CD4-positive, alpha-beta T cell (primary cell): ENCODE results near the gene CIB4. TPM values are rescaled to one million over a fixed set of nuclear protein-coding genes. Genes with fewer than 3 reads are reported as not detected.

Experiments used
- ATAC-seq: fragments of 200-7000 bp; cut with Tn5 transposase; one replicate; pipeline ENCODE4 v1.10.0; 2022; ENCODE audit warnings: mild to moderate bottlenecking; ENCODE audit not compliant: poor library complexity
- CTCF ChIA-PET: fragments of 350-600 bp; sonication (Branson Sonifier 250); formaldehyde crosslinking; loops from one replicate; lab custom pipeline; 2021; ENCODE audit warnings: antibody characterized with exemption, inconsistent platforms; lab: Charles Lee
- POLR2A ChIA-PET: fragments of 350-600 bp; sonication (Branson Sonifier 250); formaldehyde crosslinking; loops from one replicate; lab custom pipeline; 2021; ENCODE audit warnings: antibody characterized with exemption, inconsistent platforms; lab: Charles Lee
- DNase-seq, 14 experiments: peaks; one replicate each; pipeline ENCODE4 v3.0.0-alpha.2; 2013 to 2020; ENCODE audit warnings: mixed read lengths in 2 of 14
- H3K27ac ChIP-seq, 2 donors: one replicate each; pipeline versions ENCODE4 v1.5.1 to v1.7.0; 2013; ENCODE audit warnings: low read length in 2 of 2, low read depth in 1 of 2, mild to moderate bottlenecking in 1 of 2
- H3K27me3 ChIP-seq, 2 experiments: 1 replicate in 1 of 2; 2 replicates in 1 of 2; pipeline versions ENCODE4 v1.6.1 to v1.7.0; 2013; ENCODE audit warnings: low read length in 2 of 2, control low read depth in 1 of 2, mild to moderate bottlenecking in 1 of 2, moderate library complexity in 1 of 2; ENCODE audit not compliant: insufficient read depth in 2 of 2, control insufficient read depth in 1 of 2
- H3K36me3 ChIP-seq: one replicate; pipeline ENCODE4 v1.6.1; 2013; ENCODE audit warnings: low read length, control low read depth; ENCODE audit not compliant: insufficient read depth
- H3K4me1 ChIP-seq: one replicate; pipeline ENCODE4 v1.6.1; 2013; ENCODE audit warnings: low read length, control low read depth; ENCODE audit not compliant: insufficient read depth
- H3K4me3 ChIP-seq: one replicate; pipeline ENCODE4 v1.5.1; 2013; ENCODE audit warnings: mild to moderate bottlenecking, low read length, moderate library complexity
- H3K9me3 ChIP-seq, 2 experiments: 1 replicate in 1 of 2; 2 replicates in 1 of 2; pipeline versions ENCODE4 v1.6.1 to v1.7.0; 2013; ENCODE audit warnings: low read length in 2 of 2, mild to moderate bottlenecking in 2 of 2, control low read depth in 1 of 2, moderate library complexity in 1 of 2; ENCODE audit not compliant: control insufficient read depth in 1 of 2, insufficient read depth in 1 of 2
- H3K27ac Mint-ChIP-seq: one replicate; pipeline ENCODE4 v1.8.0; 2020; ENCODE audit warnings: mixed read lengths
- H3K27me3 Mint-ChIP-seq: one replicate; pipeline ENCODE4 v1.8.0; 2021; ENCODE audit warnings: mixed read lengths
- H3K36me3 Mint-ChIP-seq: one replicate; pipeline ENCODE4 v1.8.0; 2021; ENCODE audit warnings: low read depth, mixed read lengths
- H3K4me1 Mint-ChIP-seq: one replicate; pipeline ENCODE4 v1.8.0; 2021; ENCODE audit warnings: low read depth, mixed read lengths
- H3K4me3 Mint-ChIP-seq: one replicate; pipeline ENCODE4 v1.8.0; 2020; ENCODE audit warnings: mild to moderate bottlenecking, mixed read lengths
- H3K9me3 Mint-ChIP-seq: one replicate; pipeline ENCODE4 v1.8.0; 2020; ENCODE audit warnings: mixed read lengths
- intact Hi-C, 2 experiments: fragments of 100-400 bp; cut with DNase I in 1 of 2; cut with micrococcal nuclease in 1 of 2; formaldehyde crosslinking; loops; one replicate each; pipeline versions ENCODE4 v1.15.1 to v1.9.0; 2023 to 2025; cut with DNase I, micrococcal nuclease
- total RNA-seq, 174 experiments: library from RNA in 2 of 174; stranded (reverse) in 2 of 174; gene quantifications; one replicate each; pipeline ENCODE4 v1.2.3 and lab custom pipeline; 2021 to 2026
- TF ChIP-seq, protein P1 (sequence below): fragments of 200-600 bp; IDR thresholded peaks from one replicate; pipeline ENCODE4 v1.8.0; 2022; ENCODE audit warnings: antibody characterized with exemption, mild to moderate bottlenecking

The CIB4 gene
- total RNA-seq, 2 experiments from 2014 or later: not detected

DNA sequence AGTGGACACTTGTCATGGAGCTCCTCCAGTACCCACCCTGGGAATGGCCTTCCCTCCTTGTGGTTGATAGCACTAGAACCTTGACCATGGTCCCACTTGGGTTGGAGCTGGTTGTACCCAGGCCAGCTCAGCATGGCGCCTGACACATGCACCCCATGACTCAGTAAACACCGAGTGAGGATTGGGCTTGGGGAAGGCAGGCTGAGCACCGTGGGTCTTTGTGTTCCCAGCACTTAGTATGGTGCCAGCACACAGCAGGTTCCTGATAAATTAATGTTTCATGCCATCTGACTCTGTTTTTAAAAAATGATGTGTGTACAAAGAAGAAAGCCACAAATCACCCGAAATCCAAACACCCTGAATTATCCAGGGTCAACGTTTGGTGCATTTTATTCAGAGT, 69.8 kb downstream of the CIB4 start:
- Mint-ChIP-seq H3K4me3 (no peak overlapping the region), H3K9me3 (no peaks in the 10 kb centered on the region), H3K36me3 (no peaks in the 10 kb centered on the region), H3K4me1 (no peaks in the 10 kb centered on the region), H3K27me3 (peaks cover 32% of the 10 kb centered on the region), H3K27ac (no peak overlapping the region)
- Histone ChIP-seq H3K27me3 (peaks cover 2 to 3% of the 10 kb centered on the region in 2 experiments), H3K36me3 (no peaks in the 10 kb centered on the region), H3K4me1 (no peaks in the 10 kb centered on the region), H3K4me3 (no peak overlapping the region), H3K9me3 (no peaks in the 10 kb centered on the region), H3K27ac (no peak overlapping the region)
- ChIA-PET POLR2A (no interaction called here), CTCF (no interaction called here)
- intact Hi-C loops: loop anchor here in 1 of 2 experiments (10.0 kb wide), 2 partner anchors 337 to 487 kb away; no protein-coding TSS in a partner anchor
- TF ChIP-seq, protein P1, sequence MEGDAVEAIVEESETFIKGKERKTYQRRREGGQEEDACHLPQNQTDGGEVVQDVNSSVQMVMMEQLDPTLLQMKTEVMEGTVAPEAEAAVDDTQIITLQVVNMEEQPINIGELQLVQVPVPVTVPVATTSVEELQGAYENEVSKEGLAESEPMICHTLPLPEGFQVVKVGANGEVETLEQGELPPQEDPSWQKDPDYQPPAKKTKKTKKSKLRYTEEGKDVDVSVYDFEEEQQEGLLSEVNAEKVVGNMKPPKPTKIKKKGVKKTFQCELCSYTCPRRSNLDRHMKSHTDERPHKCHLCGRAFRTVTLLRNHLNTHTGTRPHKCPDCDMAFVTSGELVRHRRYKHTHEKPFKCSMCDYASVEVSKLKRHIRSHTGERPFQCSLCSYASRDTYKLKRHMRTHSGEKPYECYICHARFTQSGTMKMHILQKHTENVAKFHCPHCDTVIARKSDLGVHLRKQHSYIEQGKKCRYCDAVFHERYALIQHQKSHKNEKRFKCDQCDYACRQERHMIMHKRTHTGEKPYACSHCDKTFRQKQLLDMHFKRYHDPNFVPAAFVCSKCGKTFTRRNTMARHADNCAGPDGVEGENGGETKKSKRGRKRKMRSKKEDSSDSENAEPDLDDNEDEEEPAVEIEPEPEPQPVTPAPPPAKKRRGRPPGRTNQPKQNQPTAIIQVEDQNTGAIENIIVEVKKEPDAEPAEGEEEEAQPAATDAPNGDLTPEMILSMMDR: no peak
- ATAC-seq (no peak), DNase-seq (peak in 1 of 14 experiments; percentile 12)

DNA sequence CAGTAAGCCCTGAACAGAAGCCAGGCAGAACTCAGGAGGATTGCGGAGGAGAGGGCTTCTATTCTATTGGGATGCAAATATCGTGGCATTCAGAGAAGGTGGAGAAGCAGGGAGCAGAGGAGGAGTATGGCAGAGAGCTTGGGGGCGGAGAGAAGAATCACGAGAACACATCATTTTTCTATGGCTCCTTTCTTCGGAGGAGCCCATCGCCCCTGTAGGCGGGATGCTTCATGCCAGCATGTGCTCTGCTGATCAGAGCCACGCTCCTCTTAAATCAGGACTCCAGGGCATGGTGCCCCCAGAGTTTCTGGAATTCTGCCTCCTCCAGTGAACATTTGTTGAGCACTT, 71.1 kb downstream of the CIB4 start:
- Mint-ChIP-seq H3K27ac (no peak overlapping the region), H3K9me3 (no peaks in the 10 kb centered on the region), H3K27me3 (peaks cover 44% of the 10 kb centered on the region), H3K36me3 (no peaks in the 10 kb centered on the region), H3K4me3 (no peak overlapping the region), H3K4me1 (no peaks in the 10 kb centered on the region)
- ATAC-seq: no peak
- intact Hi-C loops: loop anchor here in 1 of 2 experiments (10.0 kb wide), 2 partner anchors 335 to 485 kb away; no protein-coding TSS in a partner anchor
- POLR2A ChIA-PET: no interaction called here
- CTCF ChIA-PET: no interaction called here
- H3K9me3 ChIP-seq: no peaks in the 10 kb centered on the region
- TF ChIP-seq, protein P1: no peak
- H3K4me1 ChIP-seq: no peaks in the 10 kb centered on the region
- H3K36me3 ChIP-seq: no peaks in the 10 kb centered on the region
- H3K27me3 ChIP-seq: peaks cover 0 to 3% of the 10 kb centered on the region in 2 experiments
- H3K27ac ChIP-seq: no peak overlapping the region
- no peak overlapping the region for H3K4me3 ChIP-seq
- DNase-seq: no peak

DNA sequence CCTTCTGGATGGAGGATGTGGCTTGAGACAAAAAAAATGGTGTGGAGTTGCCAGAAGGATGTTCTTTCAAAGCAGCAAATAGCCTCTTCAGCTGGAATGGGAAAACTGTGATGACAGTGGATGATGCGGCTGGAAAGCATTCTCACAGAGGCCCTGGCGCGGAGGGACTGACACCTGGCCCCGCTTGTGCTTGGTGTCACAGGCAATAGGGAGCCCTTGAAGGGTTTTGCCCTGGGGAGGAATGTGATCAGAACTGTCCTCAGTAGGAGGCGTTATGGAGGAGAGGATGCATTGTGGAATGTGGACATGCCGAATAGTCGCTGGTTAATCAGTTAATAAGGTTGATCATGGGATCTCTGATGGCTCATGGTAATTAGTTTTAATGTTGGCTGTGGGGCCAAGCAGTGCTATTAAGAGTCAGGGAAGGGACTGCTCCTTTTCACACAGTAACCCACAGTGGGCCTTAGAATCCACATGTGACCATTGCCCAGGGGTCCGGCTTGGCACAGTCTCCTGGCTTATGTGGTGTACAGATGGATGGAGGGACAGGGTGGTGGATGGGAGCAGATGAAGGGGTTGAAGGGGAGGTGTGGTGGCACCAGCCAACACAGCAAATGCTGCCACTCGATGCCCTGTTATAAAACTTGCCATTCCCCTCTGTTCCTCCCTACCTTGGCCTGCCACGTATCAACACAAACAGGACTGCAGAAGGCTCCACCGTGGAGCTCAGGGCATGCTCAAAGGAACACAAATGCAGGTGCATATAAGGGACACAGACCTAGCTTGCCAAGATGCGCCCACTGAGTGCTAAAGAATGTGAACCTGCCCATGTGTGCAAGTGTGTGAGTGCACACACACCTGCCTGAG, 71.7 kb downstream of the CIB4 start:
- peaks cover 45% of the 10 kb centered on the region for H3K27me3 Mint-ChIP-seq
- Histone ChIP-seq H3K27ac (no peak overlapping the region), H3K4me3 (no peak overlapping the region), H3K9me3 (no peaks in the 10 kb centered on the region), H3K27me3 (peaks cover 2 to 6% of the 10 kb centered on the region in 2 experiments), H3K4me1 (no peaks in the 10 kb centered on the region), H3K36me3 (no peaks in the 10 kb centered on the region)
- ChIA-PET CTCF (no interaction called here), POLR2A (no interaction called here)
- no peaks in the 10 kb centered on the region for H3K9me3 Mint-ChIP-seq
- H3K36me3 Mint-ChIP-seq: no peaks in the 10 kb centered on the region
- no peak overlapping the region for H3K4me3 Mint-ChIP-seq
- intact Hi-C loops: loop anchor here in 1 of 2 experiments (10.0 kb wide), 2 partner anchors 335 to 485 kb away; no protein-coding TSS in a partner anchor
- H3K27ac Mint-ChIP-seq: no peak overlapping the region
- H3K4me1 Mint-ChIP-seq: no peaks in the 10 kb centered on the region
- ATAC-seq (no peak), DNase-seq (peak in 1 of 14 experiments; percentile 20)
- TF ChIP-seq, protein P1: no peak
